Activated naive CD4-positive, alpha-beta T cell treated with Interleukin-2 at 50 U/mL for 16 hours (primary cell): ENCODE results near the gene PDPK1.
"Not testable (repeated sequence)": the region's sequence is repeated elsewhere in the genome, so short reads cannot be mapped to it uniquely, and the experiment has no call there.

Experiments
- DNase-seq: peaks from one replicate; pipeline ENCODE4 v3.0.0-alpha.2; 2020

Gene PDPK1

DNA sequence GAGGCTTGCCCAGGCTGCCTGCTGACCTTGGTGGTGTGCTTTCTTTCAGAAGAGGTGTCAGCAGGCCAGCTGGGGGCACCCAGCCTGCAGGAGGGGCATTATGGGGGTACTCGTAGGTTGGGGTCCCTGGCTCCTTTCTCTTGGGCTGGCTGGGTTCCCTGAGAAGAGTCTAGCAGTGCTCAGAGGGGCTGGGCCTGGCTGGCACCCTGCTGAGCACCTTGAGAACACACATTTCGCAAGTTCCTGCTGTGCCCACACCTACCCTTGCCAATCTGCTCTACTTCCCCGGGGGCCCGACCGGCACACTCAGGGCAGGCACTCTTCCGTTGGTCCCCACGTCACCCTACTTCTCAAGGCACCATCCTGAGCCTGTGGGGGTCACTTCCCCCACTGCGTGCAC lies 11.7 kb upstream of the PDPK1 start:
- no peak for DNase-seq

DNA sequence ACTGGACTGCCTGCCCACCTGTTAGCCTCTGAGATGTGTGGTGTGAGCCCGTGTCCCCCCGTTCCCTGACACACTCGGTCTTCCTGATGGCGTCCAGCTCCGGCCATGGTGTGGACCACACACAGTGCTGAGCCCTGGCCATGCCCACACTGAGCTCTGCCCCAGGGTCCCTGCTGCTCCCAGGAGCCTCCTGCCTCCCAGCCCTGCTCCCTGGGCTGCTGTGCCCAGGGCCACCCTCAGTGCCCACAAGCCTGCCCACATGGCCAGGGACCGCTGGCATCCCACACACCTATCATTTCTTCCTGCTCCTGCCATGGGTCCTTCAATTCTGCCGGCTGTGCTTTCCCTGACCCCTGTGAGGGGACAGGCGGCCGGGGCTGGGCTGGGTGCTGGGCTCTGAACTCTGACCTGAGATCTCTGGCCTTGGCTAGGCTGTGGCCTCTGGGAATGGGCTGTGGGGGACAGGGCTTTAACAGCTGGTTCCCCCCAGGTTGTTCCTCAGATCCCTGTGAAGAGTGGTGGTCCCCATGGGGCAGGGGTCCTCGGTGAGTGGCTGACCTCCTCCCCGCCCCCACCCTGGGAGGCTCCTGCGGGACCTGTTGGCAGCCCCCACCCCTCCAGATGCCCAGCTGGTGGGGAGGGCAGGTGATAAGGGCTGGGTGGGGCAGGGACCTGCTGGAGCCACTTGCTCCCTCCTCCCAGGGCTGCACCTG lies 10.6 kb upstream of the PDPK1 start:
- no peak for DNase-seq

DNA sequence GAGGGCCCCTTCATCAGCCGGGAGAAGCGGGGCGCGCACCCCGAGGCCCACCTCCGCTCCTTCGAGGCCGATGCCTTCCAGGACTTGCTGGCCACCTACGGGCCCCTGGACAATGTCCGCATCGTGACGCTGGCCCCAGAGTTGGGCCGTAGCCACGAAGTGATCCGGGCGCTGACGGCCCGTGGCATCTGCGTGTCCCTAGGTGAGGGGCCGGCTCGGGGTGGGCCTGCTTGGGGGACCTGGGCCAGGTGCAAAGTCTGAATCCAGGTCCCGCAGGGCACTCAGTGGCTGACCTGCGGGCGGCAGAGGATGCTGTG lies 10.1 kb upstream of the PDPK1 start:
- DNase-seq, result no peak

DNA sequence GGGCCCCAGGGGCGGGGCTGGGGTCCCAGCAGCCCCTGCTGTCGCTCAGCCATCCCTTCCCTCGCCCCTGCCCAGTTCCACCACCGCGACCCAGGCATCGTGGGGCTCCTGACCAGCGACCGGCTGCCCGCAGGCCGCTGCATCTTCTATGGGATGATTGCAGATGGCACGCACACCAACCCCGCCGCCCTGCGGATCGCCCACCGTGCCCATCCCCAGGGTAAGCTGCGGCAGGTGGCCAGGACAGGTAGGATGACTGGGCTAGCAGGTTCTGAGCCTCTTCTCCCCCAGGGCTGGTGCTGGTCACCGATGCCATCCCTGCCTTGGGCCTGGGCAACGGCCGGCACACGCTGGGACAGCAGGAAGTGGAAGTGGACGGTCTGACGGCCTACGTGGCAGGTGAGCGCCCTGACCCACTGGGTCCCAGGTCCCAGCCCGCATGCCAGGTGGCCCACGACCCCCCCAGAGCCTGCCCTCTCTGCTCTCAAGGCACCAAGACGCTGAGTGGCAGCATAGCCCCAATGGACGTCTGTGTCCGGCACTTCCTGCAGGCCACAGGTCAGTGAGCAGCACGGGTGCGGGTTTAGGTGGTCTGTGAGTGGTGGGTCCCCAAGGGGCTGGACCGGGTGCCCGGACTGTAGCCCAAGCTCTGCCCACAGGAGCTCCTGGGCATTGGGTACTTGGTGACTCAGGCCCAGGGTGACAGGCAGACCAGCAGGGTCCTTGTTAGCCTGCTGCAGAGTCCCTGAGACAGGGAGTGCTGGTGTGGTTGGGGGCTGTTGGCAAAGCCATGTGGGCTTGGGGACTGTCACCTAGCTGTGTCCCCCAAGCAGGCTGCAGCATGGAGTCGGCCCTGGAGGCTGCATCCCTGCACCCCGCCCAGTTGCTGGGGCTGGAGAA lies 9.4 kb upstream of the PDPK1 start:
- no peak for DNase-seq

DNA sequence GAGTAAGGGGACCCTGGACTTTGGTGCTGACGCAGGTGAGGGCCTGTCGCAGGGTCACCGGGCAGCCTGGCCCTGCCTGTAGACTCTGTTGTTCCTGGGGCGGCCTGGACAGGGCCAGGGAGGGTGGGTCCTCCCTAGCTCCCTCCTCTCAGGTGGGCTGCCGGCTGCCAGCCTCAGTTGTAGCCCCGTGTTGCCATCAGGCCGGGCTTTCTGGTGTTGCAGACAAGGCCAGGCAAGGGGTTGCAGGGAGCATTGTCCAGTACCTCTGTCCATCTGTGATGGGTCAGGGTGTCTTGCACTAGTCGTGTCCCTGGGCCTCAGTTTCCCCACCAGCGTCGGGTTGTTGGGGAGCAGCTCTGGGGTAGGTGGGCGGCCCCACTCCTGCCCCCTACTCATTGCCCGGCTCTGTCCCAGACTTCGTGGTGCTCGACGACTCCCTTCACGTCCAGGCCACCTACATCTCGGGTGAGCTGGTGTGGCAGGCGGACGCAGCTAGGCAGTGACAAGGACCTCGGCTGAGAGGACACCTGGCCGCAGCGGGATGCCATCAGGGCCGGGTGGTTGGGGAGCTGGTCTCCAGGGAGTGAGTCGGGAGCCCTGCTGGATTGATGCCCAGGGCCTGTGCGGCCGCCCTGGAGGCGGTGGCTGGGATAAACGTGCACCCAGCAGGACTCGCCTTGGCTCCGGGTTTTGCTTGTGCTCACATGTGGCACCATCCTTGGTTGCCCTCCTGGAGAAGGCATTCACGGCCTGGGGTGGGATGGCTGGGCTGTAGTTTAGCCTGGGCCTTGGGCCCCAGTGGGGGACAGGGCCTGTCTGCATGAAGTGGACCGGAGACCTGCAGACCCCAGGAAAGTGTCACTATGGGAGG lies 8.5 kb upstream of the PDPK1 start:
- no peak for DNase-seq

DNA sequence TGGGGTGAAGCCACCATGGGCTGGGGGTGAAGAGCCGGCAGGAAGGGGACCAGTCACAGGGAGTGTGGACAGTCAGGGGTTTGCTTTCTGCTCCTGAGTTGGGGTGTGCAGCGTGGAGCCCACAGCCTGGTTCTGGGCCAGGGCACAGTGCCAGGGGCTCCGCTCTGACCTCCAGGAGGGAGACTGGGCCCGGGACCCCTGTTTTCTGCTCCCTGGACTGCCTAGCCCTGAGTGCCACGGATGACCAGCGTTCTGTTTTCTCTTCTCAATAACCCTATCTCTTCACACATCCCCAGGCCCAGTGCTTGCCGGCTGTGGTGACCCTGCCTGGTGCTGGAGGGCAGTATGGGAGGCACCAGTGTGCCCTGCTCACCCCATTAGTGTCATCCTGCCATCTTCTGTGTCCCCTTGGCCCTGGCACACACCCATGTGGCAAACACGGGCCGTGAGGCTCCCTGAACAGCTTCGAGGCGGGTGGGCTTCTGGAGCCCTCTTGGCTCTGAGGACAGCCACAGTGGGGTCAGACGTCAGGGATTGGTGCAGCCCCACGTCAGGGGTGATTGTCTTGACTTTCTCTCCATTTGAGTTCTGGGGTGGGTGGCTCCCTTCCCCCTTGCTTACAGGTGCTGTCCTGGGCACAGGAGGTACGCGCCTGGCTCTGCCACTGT lies 7.7 kb upstream of the PDPK1 start:
- DNase-seq, result no peak

DNA sequence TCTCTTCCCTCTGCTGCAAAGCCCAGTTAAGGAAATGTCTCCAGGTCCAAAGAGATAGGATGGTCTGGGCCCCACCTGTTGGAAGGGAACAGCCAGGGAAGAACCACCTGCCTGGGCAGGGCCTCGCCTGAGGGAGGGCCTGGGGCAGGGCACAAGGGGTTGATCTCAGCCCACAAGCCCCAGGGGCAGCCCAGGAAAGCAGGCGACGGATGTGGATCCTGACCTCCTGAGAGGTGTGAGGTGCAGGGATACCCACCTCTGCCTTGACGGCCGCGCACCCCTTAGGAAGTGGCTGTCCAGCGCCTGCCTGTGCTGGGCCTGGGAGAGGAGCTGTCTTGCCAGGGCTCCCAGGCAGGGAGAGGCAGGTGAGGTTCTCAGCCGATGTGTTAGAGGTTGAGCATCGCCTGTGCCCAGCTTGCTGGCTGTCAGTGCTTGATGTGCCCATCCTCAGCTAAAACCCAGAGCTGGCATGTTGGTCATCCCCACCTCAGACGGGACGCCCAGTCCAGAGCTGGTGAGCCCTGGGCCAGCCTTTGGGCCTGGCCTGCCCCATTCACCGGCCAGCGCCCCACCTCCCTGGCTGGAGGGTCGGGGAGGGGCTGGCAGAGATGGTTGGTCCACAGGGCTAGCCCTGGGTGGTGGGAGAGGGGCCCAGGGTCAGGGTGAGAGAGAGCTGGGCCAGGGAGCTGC lies 7.0 kb upstream of the PDPK1 start:
- DNase-seq, result no peak

DNA sequence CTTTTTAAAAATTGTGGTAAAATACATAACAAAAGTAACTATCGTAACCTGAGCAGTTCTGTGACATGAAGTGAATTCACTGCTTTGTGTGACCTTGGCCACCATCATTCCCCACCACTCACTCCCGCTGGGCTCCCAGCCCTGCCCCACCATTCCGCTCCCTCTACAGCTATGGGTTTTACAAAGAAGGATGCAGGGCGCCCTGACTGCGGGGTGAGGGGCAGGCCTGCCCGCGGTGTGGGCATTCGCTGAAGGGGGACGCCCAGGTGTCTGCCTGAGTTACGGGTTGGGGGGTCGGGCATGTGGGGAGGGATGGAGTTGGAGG lies 6.5 kb upstream of the PDPK1 start, which contains the start of gene CEMP1:
TSS of gene CEMP1 (minus strand) at position 38 of the 325 bp plus-strand sequence. CDS start 335 bp downstream, outside the sequence.
- no peak for DNase-seq

DNA sequence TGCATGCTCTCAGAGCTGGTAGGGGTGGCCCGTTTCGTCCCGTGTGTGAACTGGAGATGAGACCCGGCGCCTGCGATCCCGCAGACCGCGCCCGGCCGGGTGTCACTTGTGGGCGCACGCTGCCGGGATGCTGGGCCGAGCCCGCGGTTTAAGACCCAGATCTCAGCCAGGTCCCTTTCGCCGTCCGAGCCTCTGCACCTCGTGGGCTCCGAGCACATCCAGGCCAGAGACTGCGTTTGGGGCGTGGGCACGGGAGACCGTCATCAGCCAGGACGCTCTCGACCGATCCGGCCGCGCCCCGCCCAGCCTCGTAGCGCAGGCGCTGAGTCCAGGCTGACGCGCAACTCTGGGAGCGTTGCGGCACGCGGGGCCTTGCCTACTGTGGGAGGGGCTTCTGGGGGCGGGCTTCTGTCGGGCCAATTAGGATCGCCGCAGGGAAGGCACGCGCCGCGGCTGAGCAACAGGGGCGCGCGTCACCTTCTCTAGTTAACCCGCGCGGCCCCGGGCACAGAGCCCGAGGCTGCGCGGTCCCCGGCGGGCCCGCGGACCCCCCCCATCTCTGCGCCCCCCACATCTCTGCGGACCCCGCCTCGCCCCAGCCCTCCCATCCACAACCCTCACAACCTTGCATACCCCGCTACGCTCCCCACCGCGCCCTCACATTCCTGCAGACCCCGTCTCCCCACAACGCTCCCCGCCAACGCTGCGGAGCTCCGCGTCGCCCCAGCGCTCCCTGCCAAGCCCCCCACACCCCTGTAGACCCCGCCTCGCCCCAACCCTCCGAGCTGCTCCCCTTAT lies 5.9 kb upstream of the PDPK1 start:
- peak; percentile 99 for DNase-seq

DNA sequence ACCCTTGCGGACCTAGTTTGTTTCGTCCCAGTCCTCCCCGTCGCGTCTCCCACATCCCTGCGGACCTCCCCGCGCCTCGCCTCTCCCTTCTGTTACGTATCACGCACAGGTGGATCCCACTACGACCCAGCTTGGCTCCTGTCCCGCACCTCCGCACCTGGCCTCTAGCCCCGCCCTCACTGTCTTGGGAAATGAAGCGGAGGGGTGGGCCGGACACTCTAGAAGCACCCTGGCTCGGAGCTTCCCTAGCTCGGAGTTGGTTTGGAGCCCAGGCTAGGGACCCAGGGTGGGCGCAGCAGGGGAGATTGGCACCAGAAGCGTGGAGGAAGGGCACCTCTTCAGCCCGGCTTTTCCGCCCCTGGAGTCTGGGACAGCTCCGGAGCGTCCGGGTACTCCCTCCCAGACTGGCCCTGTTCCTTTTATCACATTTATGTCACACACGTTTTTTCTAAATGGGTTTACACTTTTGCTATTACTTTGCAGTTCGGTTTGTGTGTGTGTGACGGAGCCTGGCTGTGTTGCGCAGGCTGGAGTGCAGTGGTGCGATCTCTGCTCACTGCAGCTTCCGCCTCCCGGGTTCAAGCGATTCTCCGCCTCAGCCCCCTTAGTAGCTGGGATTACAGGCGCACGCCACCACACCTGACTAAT lies 5.2 kb upstream of the PDPK1 start:
- DNase-seq, result peak; percentile 68

DNA sequence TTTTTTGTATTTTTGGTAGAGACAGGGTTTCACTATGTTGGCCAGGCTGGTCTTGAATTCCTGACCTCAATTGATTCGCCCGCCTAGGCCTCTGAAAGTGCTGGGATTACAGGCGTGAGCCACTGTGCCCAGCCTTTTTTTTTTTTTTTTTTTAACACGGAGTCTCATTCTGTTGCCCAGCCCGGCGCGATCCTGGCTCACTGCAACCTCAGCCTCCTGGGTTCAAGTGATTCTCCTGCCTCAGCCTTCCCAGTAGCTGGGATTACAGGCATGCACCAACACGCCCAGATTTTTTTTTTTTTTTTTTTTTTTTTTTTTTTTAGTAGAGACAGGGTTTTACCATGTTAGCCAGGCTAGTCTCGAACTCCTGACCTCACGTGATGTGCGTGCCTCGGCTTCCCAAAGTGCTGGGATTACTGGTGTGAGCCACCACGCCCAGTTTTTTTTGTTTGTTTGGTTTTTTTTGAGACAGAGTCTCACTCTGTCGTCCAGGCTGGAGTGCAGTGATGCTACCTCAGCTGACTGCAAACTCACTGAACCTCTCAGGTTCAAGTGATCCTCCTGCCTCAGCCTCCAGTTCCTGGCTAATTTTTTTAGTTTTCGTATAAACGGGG lies 4.6 kb upstream of the PDPK1 start:
- not testable (repeated sequence) for DNase-seq

DNA sequence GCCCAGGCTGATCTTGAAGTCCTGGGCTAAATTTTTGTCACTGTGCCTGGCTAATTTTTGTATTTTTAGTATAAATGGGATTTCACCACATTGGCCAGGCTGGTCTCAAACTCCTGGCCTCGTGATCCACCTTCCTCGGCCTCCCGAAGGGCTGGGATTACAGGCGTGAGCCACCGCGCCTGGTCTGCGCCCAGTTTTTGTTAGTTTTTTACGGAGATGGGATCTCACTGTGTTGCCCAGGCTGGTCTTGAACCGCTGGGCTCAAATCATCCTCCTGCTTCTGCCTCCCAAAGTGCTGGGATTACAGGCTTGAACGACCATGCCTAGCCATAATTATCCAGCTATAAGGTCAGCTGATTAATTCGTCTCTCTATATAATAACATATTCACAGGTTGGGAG lies 3.9 kb upstream of the PDPK1 start:
- DNase-seq, result no peak

DNA sequence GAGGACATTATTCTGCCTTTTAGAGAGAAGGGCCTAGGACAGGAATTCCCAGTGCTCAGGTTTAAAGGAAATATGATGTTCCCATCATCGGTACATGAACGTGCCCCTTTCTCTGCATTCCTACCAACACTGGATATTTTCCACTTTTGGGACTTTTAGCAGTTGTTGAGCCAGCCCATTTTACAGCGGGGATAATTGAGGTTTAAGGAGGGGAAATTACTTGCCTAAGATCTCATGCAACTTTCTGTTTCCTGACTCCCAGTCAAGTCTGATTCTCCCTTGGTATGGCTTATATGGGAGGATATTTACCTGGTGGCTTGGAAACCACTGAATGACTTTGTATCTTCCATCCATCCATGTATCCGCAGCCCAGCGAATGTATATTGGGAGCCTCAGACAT lies 3.5 kb upstream of the PDPK1 start:
- DNase-seq, result not testable (repeated sequence)

DNA sequence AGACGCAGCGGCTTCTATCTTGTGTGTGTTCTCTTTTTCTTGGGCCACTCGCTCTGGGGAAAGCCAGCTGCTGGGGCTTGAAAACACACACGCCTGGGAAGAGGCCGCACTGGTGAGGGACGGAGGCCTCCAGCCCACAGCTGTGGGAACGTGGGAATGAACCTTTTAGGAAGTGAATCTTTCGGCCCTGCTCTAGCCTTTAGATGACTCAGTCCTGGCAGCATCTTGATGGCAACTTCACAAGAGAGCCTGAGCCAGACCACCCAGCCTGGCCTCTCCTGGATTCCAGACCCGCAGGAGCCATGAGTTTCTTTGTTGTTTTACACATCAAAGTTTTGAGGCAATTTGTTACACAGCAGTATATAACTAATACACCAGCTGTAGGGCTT lies 2.2 kb upstream of the PDPK1 start:
- no peak for DNase-seq

DNA sequence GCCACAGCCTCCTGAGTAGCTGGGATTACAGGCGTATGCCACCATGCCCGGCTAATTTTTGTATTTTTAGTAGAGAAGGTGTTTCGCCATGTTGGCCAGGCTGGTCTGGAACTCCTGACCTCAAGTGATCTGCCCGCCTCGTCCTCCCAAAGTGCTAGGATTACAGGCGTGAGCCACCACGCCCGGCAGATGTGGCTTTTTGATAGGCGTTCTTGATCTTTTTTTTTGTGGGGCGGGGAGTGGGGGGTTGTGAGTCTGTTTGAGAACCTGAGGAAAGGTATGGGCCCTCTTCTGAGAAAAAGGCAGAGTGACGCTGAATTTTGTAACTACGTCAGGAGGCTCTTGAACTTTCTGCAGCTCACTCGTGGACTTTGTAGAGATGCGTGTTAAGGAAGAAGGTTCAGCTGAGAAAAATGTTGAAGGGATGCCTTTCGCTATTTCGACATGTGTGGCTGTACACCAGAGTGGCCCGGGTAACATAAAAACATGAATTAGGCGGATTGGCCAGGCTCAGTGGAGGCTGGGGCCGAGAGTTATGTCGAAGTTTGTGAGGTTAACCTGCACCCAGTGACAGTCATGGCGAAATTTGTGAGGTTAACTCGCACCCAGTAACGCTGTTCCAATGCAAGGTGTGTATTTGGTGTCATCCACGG lies 1.5 kb downstream of the PDPK1 start:
- not testable (repeated sequence) for DNase-seq

DNA sequence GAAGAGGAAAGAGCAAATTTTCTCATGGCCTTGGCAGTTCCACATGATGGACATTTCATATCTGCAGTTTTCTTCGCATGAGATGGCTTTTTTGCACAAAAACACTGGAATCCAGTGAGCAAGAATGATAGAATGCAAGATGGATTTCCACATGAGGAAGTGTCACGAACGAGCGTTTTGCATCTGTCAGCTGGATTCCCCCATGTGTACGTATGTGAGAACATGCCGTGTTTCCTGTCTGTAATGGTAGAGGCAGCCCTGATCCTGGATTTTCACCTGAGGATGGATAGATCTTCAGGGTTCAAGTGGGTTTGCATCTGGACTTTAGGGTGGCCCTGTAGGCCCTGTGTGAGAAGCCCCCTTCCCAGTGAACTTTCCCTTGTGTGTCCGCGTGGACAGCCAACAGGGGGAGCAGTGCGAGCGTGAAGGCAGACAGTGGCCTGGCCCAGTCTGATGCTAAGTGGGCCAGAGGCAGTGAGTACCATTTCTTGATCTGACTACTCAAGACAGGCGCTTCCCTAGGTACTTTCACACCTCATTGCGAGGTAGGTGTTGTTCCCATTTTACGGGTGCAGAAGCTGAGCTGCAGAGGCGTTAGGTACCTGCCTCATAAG lies 2.1 kb downstream of the PDPK1 start:
- peak; percentile 53 for DNase-seq

DNA sequence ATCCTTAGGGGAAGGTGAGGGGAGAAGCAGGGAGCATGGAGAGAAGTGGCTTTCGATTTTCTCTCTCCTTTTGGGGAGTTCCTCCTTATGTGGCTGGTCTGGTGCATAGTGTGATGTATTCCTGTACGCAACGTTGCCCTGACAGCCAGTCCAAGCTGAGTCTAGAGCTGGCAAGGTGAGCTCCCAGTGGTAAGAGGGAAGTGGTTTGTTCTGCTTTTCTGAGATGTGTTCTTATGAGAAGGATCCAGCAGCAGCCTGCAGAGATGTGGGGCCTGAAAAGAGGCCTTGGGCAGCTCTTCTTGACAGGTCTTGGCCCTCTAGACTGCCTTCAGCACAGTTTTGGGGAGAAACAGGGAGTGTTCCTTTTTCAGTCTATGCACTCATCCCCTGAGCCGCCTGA lies 3.1 kb downstream of the PDPK1 start:
- DNase-seq, result not testable (repeated sequence)

DNA sequence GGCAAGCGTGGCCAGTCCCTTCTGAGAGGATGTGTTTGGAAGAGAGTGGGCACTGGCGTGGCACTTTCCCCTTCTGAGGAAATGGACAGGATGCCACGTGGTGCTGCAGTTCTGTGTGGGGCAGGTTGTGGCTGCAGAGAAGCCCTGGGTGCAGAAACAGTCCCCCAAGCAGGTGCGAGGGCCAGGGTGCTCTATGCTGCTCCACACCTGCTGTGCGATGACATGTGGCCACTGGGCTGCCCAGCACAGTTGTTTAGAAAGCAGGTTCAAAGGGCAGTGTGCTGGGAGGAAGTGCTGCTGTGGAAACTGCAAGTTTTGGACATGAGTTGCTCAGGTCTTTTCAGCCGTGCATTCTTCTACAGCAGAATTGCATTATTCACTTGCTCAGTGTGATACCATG lies 3.6 kb downstream of the PDPK1 start:
- not testable (repeated sequence) for DNase-seq

DNA sequence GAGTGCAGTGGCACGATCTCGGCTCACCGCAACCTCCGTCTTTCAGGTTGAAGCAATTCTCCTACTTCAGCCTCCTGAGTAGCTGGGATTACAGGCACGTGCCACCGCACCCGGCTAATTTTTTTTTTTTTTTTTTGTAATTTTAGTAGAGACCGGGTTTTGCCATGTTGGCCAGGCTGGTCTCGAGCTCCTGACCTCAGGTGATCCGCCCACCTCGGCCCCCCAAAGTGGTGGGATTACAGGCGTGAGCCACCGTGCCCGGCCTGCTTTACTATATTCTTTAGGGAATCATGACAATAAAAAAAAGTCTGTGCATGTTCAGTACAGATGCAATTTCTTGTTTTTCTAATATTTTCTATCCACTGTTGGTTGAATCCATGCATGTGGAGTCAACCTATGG lies 6.0 kb downstream of the PDPK1 start:
- DNase-seq, result not testable (repeated sequence)
